ENCODE data around the gene AGO1.

GRCh38 chr1:35847935-35848565, 35.0 kb upstream of the AGO1 start:
- TF ChIP-seq CTCF (IDR thresholded peaks at IDR 0.05) (no peak), POLR2A (IDR thresholded peaks at IDR 0.05) (no peak)

Data from heart left ventricle (tissue), 13 donors.